Measurements from ENCODE around the gene MYH11.

Gene MYH11

GRCh38 chr16:15788846-15789239 lies 68.0 kb downstream of the MYH11 start:
- H3K9me3 ChIP-seq (ENCODE audit: low read length), result no peaks in the 10 kb centered on the region
- H3K4me1 ChIP-seq (ENCODE audit: insufficient read depth, low read length, severe bottlenecking), result peaks cover 6% of the 10 kb centered on the region
- no peaks in the 10 kb centered on the region; the same call in 1 of the 2 replicates for H3K27me3 ChIP-seq (ENCODE audit: insufficient read depth, low read length)
- no peaks in the 10 kb centered on the region for H3K36me3 ChIP-seq (ENCODE audit: insufficient read depth, low read length)
- H3K4me3 ChIP-seq (ENCODE audit: low read depth, low read length, poor library complexity, severe bottlenecking), result no peak overlapping the region
- no peaks in the 10 kb centered on the region for H3F3A ChIP-seq (ENCODE audit: insufficient read depth, low read length)
- H3K4me2 ChIP-seq (ENCODE audit: low read length), result no peak overlapping the region
- no peak overlapping the region for H3K9ac ChIP-seq (ENCODE audit: low read length)
- H3K79me2 ChIP-seq (ENCODE audit: insufficient read depth, low read length), result no peaks in the 10 kb centered on the region
- no peaks in the 10 kb centered on the region for H4K20me1 ChIP-seq (ENCODE audit: insufficient read depth, low read length)
- H3K9me2 ChIP-seq (ENCODE audit: low read depth, low read length), result no peaks in the 10 kb centered on the region
- no peak overlapping the region for H3K27ac ChIP-seq (ENCODE audit: low read depth, low read length, poor library complexity, severe bottlenecking)
- no peak overlapping the region for H2AFZ ChIP-seq (ENCODE audit: low read length)
- TF ChIP-seq CTCF (IDR thresholded peaks at IDR 0.05; ENCODE audit: low read length), result no peak
- no peak for TF ChIP-seq EZH2 (IDR thresholded peaks at IDR 0.05; ENCODE audit: borderline replicate concordance, low read length)

- Histone ChIP-seq H4K20me1 (ENCODE audit: insufficient read depth, low read length) (no peaks in the 10 kb centered on the region), H3K4me3 (ENCODE audit: low read depth, low read length, poor library complexity, severe bottlenecking) (no peak overlapping the region), H3K4me2 (ENCODE audit: low read length) (no peak overlapping the region), H3K9me2 (ENCODE audit: low read depth, low read length) (no peaks in the 10 kb centered on the region), H3F3A (ENCODE audit: insufficient read depth, low read length) (no peaks in the 10 kb centered on the region), H2AFZ (ENCODE audit: low read length) (no peak overlapping the region), H3K79me2 (ENCODE audit: insufficient read depth, low read length) (no peaks in the 10 kb centered on the region), H3K36me3 (ENCODE audit: insufficient read depth, low read length) (no peaks in the 10 kb centered on the region), H3K9ac (ENCODE audit: low read length) (no peak overlapping the region), H3K4me1 (ENCODE audit: insufficient read depth, low read length, severe bottlenecking) (no peaks in the 10 kb centered on the region), H3K27ac (ENCODE audit: low read depth, low read length, poor library complexity, severe bottlenecking) (no peak overlapping the region), H3K27me3 (ENCODE audit: insufficient read depth, low read length) (no peaks in the 10 kb centered on the region; the same call in 1 of the 2 replicates), H3K9me3 (ENCODE audit: low read length) (no peaks in the 10 kb centered on the region)
- TF ChIP-seq CTCF (IDR thresholded peaks at IDR 0.05; ENCODE audit: low read length) (no peak), EZH2 (IDR thresholded peaks at IDR 0.05; ENCODE audit: borderline replicate concordance, low read length) (no peak)
Measured at GRCh38 chr16:15786501-15786900, 70.3 kb downstream of the MYH11 start.

- H3K27ac ChIP-seq (ENCODE audit: low read depth, low read length, poor library complexity, severe bottlenecking), result no peak overlapping the region
- H3K4me2 ChIP-seq (ENCODE audit: low read length), result no peak overlapping the region
- H3K9me3 ChIP-seq (ENCODE audit: low read length), result no peaks in the 10 kb centered on the region
- H3K9ac ChIP-seq (ENCODE audit: low read length), result no peak overlapping the region
- H4K20me1 ChIP-seq (ENCODE audit: insufficient read depth, low read length), result no peaks in the 10 kb centered on the region
- no peaks in the 10 kb centered on the region for H3K79me2 ChIP-seq (ENCODE audit: insufficient read depth, low read length)
- H2AFZ ChIP-seq (ENCODE audit: low read length), result no peak overlapping the region
- no peaks in the 10 kb centered on the region for H3F3A ChIP-seq (ENCODE audit: insufficient read depth, low read length)
- H3K4me3 ChIP-seq (ENCODE audit: low read depth, low read length, poor library complexity, severe bottlenecking), result no peak overlapping the region
- H3K9me2 ChIP-seq (ENCODE audit: low read depth, low read length), result no peaks in the 10 kb centered on the region
- no peaks in the 10 kb centered on the region for H3K36me3 ChIP-seq (ENCODE audit: insufficient read depth, low read length)
- H3K27me3 ChIP-seq (ENCODE audit: insufficient read depth, low read length), result no peaks in the 10 kb centered on the region; the same call in 1 of the 2 replicates
- no peaks in the 10 kb centered on the region for H3K4me1 ChIP-seq (ENCODE audit: insufficient read depth, low read length, severe bottlenecking)
- no peak for TF ChIP-seq CTCF (IDR thresholded peaks at IDR 0.05; ENCODE audit: low read length)
- TF ChIP-seq EZH2 (IDR thresholded peaks at IDR 0.05; ENCODE audit: borderline replicate concordance, low read length), result no peak
Measured at GRCh38 chr16:15785386-15786059, 71.3 kb downstream of the MYH11 start.

Measured in OCI-LY1 (cell line).